ENCODE results near the gene SLCO1B1. TPM values are rescaled to one million over a fixed set of nuclear protein-coding genes. Genes with fewer than 3 reads are reported as not detected.

SLCO1B1 gene
- total and polyA plus RNA-seq, 2 donors (not counting 1 experiment from before 2014, with no cell fraction given), result not detected

DNA sequence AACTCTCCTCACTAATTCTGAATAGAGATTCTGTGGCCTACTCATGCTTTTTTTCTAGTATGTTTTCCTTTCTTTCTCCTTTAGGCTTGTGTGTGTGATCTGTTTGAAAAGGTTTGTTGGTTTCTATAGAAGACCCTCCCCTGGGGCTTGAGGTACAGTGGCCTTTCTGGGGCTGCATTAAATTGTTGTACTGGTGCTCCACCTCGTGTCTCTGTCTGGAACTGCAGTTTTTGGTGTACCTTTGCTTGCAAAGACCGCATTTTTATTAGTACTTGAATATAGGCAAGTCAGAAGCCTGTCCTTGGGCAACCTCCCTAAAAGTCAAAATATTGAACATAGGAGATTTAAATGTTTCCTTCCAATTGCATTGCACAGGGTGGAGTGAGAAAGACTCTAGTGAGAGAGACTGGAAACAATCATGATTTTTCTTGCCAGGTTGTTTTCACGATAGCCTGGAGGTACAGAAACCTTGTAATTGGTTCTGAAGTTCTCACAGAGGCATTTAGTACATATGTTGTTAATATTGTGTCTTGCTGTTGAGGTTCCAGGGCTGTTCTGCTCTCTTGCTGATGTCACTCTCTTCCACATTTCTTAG, 39.0 kb downstream of the SLCO1B1 start:
- Histone ChIP-seq H4K20me1 (ENCODE audit: control insufficient read depth, extremely low read depth, insufficient read depth, low read length) (no peaks in the 10 kb centered on the region), H3K79me2 (ENCODE audit: control insufficient read depth, insufficient read depth, low read length) (no peaks in the 10 kb centered on the region), H3K27ac (ENCODE audit: insufficient read depth, low read length) (no peak overlapping the region), H2AFZ (ENCODE audit: low read length) (no peak overlapping the region), H3K36me3 (ENCODE audit: control insufficient read depth, insufficient read depth, low read length) (no peaks in the 10 kb centered on the region), H3K4me2 (ENCODE audit: extremely low read depth, insufficient read depth, low read length) (no peak overlapping the region), H3K9me3 (ENCODE audit: control insufficient read depth, insufficient read depth, low read depth, low read length) (no peaks in the 10 kb centered on the region), H3K27me3 (ENCODE audit: control insufficient read depth, insufficient read depth, low read length) (no peaks in the 10 kb centered on the region), H3K4me3 (replicated peaks in 1 of 4; ENCODE audit: control extremely low read depth in 1 of 4, insufficient read depth in 1 of 4, low read depth in 3 of 4, low read length in 4 of 4) (no peak overlapping the region), H3K9ac (ENCODE audit: insufficient read depth, low read length) (no peak overlapping the region), H3K4me1 (ENCODE audit: control insufficient read depth, extremely low read depth, insufficient read depth, low read length) (no peaks in the 10 kb centered on the region)
- TF ChIP-seq, protein P1, sequence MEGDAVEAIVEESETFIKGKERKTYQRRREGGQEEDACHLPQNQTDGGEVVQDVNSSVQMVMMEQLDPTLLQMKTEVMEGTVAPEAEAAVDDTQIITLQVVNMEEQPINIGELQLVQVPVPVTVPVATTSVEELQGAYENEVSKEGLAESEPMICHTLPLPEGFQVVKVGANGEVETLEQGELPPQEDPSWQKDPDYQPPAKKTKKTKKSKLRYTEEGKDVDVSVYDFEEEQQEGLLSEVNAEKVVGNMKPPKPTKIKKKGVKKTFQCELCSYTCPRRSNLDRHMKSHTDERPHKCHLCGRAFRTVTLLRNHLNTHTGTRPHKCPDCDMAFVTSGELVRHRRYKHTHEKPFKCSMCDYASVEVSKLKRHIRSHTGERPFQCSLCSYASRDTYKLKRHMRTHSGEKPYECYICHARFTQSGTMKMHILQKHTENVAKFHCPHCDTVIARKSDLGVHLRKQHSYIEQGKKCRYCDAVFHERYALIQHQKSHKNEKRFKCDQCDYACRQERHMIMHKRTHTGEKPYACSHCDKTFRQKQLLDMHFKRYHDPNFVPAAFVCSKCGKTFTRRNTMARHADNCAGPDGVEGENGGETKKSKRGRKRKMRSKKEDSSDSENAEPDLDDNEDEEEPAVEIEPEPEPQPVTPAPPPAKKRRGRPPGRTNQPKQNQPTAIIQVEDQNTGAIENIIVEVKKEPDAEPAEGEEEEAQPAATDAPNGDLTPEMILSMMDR (conservative IDR thresholded peaks at IDR 0.05 in 1 of 2, IDR thresholded peaks at IDR 0.05 in 1 of 2; ENCODE audit: low read depth in 1 of 2, low read length in 2 of 2), result peak; percentile 75 to 83
- no peak for TF ChIP-seq EZH2 (IDR thresholded peaks at IDR 0.05; ENCODE audit: low read length, missing control alignments)
- DNase-seq (ENCODE audit: low read depth in 2 of 2), result peak; percentile 9 to 37

DNA sequence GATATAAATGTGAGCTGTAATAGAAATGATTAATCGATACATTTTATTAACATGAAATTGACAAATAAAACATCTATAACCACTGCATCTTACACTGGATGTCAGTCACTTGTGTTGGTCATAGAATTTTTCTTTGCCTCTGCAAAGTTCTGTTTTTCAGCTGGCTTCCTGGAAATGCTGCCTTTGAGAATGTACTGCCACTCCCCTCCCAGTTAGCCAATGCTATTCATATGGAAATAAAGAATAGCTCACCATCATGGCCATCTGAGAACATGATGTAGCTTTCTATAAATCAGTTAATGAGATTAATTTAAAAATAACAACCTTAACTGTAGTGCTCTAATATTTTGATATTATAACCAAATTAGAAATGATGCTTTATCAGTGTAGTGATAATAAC, 41.1 kb downstream of the SLCO1B1 start:
- H3K4me3 ChIP-seq (replicated peaks in 1 of 4; ENCODE audit: control extremely low read depth in 1 of 4, insufficient read depth in 1 of 4, low read depth in 3 of 4, low read length in 4 of 4), result no peak overlapping the region
- no peak overlapping the region for H3K9ac ChIP-seq (ENCODE audit: insufficient read depth, low read length)
- H3K36me3 ChIP-seq (ENCODE audit: control insufficient read depth, insufficient read depth, low read length), result no peaks in the 10 kb centered on the region
- H3K27me3 ChIP-seq (ENCODE audit: control insufficient read depth, insufficient read depth, low read length), result no peaks in the 10 kb centered on the region
- H3K27ac ChIP-seq (ENCODE audit: insufficient read depth, low read length), result no peak overlapping the region
- no peak for TF ChIP-seq EZH2 (IDR thresholded peaks at IDR 0.05; ENCODE audit: low read length, missing control alignments)
- TF ChIP-seq, protein P1 (conservative IDR thresholded peaks at IDR 0.05 in 1 of 2, IDR thresholded peaks at IDR 0.05 in 1 of 2; ENCODE audit: low read depth in 1 of 2, low read length in 2 of 2), result no peak
- no peak overlapping the region for H3K4me2 ChIP-seq (ENCODE audit: extremely low read depth, insufficient read depth, low read length)
- H2AFZ ChIP-seq (ENCODE audit: low read length), result no peak overlapping the region
- H3K79me2 ChIP-seq (ENCODE audit: control insufficient read depth, insufficient read depth, low read length), result no peaks in the 10 kb centered on the region
- no peak for DNase-seq (ENCODE audit: low read depth in 2 of 2)
- H3K9me3 ChIP-seq (ENCODE audit: control insufficient read depth, insufficient read depth, low read depth, low read length), result no peaks in the 10 kb centered on the region
- no peaks in the 10 kb centered on the region for H4K20me1 ChIP-seq (ENCODE audit: control insufficient read depth, extremely low read depth, insufficient read depth, low read length)
- no peaks in the 10 kb centered on the region for H3K4me1 ChIP-seq (ENCODE audit: control insufficient read depth, extremely low read depth, insufficient read depth, low read length)

DNA sequence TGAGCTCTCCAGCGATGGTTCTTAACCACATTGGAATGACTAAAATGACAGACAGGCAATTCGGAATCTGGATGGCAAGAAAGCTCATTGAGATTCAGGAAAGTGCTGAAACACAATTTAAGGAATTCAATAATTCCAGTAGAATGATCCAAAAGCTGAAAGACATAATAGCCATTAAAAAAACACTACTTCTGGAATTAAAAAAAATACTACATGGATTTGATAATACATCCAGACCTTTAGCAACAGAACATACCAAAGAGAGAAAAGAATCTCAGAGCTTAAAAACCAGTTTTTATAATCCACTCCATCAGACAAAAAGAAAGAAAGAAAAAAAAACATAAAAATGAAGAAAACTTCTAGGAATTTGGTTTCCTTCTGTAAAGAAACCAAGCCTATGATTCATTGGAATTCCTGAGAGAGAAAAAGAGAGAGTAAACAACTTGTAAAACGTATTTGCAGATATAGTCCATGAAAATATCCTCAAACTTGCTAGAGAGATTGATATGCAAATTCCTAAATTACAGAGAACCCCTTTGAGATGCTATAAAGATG, 52.8 kb downstream of the SLCO1B1 start:
- Histone ChIP-seq H3K36me3 (ENCODE audit: control insufficient read depth, insufficient read depth, low read length) (no peaks in the 10 kb centered on the region), H3K27me3 (ENCODE audit: control insufficient read depth, insufficient read depth, low read length) (no peaks in the 10 kb centered on the region), H3K4me2 (ENCODE audit: extremely low read depth, insufficient read depth, low read length) (no peak overlapping the region), H2AFZ (ENCODE audit: low read length) (no peak overlapping the region), H3K9me3 (ENCODE audit: control insufficient read depth, insufficient read depth, low read depth, low read length) (no peaks in the 10 kb centered on the region), H3K9ac (ENCODE audit: insufficient read depth, low read length) (no peak overlapping the region), H4K20me1 (ENCODE audit: control insufficient read depth, extremely low read depth, insufficient read depth, low read length) (no peaks in the 10 kb centered on the region), H3K27ac (ENCODE audit: insufficient read depth, low read length) (no peak overlapping the region), H3K4me1 (ENCODE audit: control insufficient read depth, extremely low read depth, insufficient read depth, low read length) (no peaks in the 10 kb centered on the region), H3K79me2 (ENCODE audit: control insufficient read depth, insufficient read depth, low read length) (no peaks in the 10 kb centered on the region), H3K4me3 (replicated peaks in 1 of 4; ENCODE audit: control extremely low read depth in 1 of 4, insufficient read depth in 1 of 4, low read depth in 3 of 4, low read length in 4 of 4) (no peak overlapping the region)
- no peak for TF ChIP-seq EZH2 (IDR thresholded peaks at IDR 0.05; ENCODE audit: low read length, missing control alignments)
- TF ChIP-seq, protein P1 (conservative IDR thresholded peaks at IDR 0.05 in 1 of 2, IDR thresholded peaks at IDR 0.05 in 1 of 2; ENCODE audit: low read depth in 1 of 2, low read length in 2 of 2), result no peak
- peak in 1 of 2 donors; percentile 41 for DNase-seq (ENCODE audit: low read depth in 2 of 2)
